CD4-positive, alpha-beta T cell treated with Interleukin-15 for 4 hours (primary cell): ENCODE results near the gene GPR39.

Experiments
- DNase-seq: peaks from one replicate; pipeline ENCODE4 v3.0.0-alpha.2; 2020; ENCODE audit warnings: low spot score

The GPR39 gene

GRCh38 chr2:132446444-132446843 is 29.8 kb downstream of the GPR39 start:
- no peak for DNase-seq

- no peak for DNase-seq
These were observed 31.7 kb downstream of the GPR39 start for GRCh38 chr2:132448331-132448730.

- DNase-seq = no peak
These were observed 32.2 kb downstream of the GPR39 start for GRCh38 chr2:132448771-132449170.

GRCh38 chr2:132449868-132450267 is 33.3 kb downstream of the GPR39 start:
- no peak for DNase-seq

GRCh38 chr2:132460781-132461180 is 44.2 kb downstream of the GPR39 start:
- DNase-seq = no peak

- DNase-seq = no peak
These were observed 45.6 kb downstream of the GPR39 start for GRCh38 chr2:132462236-132462635.

GRCh38 chr2:132463719-132464118 is 47.1 kb downstream of the GPR39 start:
- DNase-seq = no peak

GRCh38 chr2:132465917-132466316 is 49.3 kb downstream of the GPR39 start:
- no peak for DNase-seq

GRCh38 chr2:132466428-132467028 is 49.9 kb downstream of the GPR39 start:
- no peak for DNase-seq

GRCh38 chr2:132468821-132469675 is 52.4 kb downstream of the GPR39 start:
- no peak for DNase-seq

- no peak for DNase-seq
These were observed 54.1 kb downstream of the GPR39 start for GRCh38 chr2:132470746-132471145.

GRCh38 chr2:132473174-132473883 is 56.7 kb downstream of the GPR39 start:
- DNase-seq = no peak

- DNase-seq = no peak
These were observed 59.0 kb downstream of the GPR39 start for GRCh38 chr2:132475615-132476014.

- no peak for DNase-seq
These were observed 60.8 kb downstream of the GPR39 start for GRCh38 chr2:132477436-132477835.

- no peak for DNase-seq
These were observed 61.4 kb downstream of the GPR39 start for GRCh38 chr2:132477962-132478361.

GRCh38 chr2:132478461-132479105 is 62.0 kb downstream of the GPR39 start:
- no peak for DNase-seq

- DNase-seq = no peak
These were observed 62.5 kb downstream of the GPR39 start for GRCh38 chr2:132479155-132479554.

GRCh38 chr2:132482821-132483220 is 66.2 kb downstream of the GPR39 start:
- no peak for DNase-seq

GRCh38 chr2:132484144-132484543 is 67.5 kb downstream of the GPR39 start:
- DNase-seq = no peak

- no peak for DNase-seq
These were observed 71.9 kb downstream of the GPR39 start for GRCh38 chr2:132488491-132488890.

- DNase-seq = no peak
These were observed 72.5 kb downstream of the GPR39 start for GRCh38 chr2:132489150-132489549.

- DNase-seq = no peak
These were observed 79.3 kb downstream of the GPR39 start for GRCh38 chr2:132495881-132496280.

- no peak for DNase-seq
These were observed 80.0 kb downstream of the GPR39 start for GRCh38 chr2:132496555-132496954.
